Left cardiac atrium (tissue), 4 donors: Measurements from ENCODE around the gene RAB3C. TPM values are rescaled to one million over a fixed set of nuclear protein-coding genes. Genes with fewer than 3 reads are reported as not detected.

Experiments used
- ATAC-seq, 2 donors: fragments of 200-7000 bp; cut with Tn5 transposase; one replicate each; pipeline ENCODE4 v1.9.1; 2020; ENCODE audit warnings: mild to moderate bottlenecking in 2 of 2, moderate library complexity in 2 of 2
- DNase-seq: peaks from one replicate; pipeline ENCODE4 v3.0.0-alpha.2; 2020
- intact Hi-C, 2 donors: fragments of 100-400 bp; cut with DNase I; formaldehyde crosslinking; loops; one replicate each; pipeline versions ENCODE4 v1.14.1 to v1.15.1; 2022 to 2023
- total RNA-seq, 2 donors: library from RNA; stranded (reverse); fragmentation: NEBNext Ultra II Directional; extraction: Animal tissue kit (Norgen Biotek cat#: 25700); gene quantifications; one replicate each; pipeline ENCODE4 v1.2.1, GENCODE V29; 2021
- donor health status: DM: no; HTN: yes; CAD: no.
- donor health status: DM: no; HTN: yes; CAD: no; lungs with severe emphysema.
- donor health status: DM: yes; HTN: yes; CAD: no.
- donor health status: Dilated cardiomyopathy.

Gene RAB3C
- total RNA-seq, 2 donors from 2014 or later = 1.3 to 1.9 TPM

GRCh38 chr5:58711965-58712364 lies 129.1 kb downstream of the RAB3C start:
- ATAC-seq = no peak
- intact Hi-C loops = no loop called here
- DNase-seq = no peak

GRCh38 chr5:58714046-58714445 lies 131.2 kb downstream of the RAB3C start:
- ATAC-seq (no peak), DNase-seq (no peak)
- intact Hi-C loops = no loop called here

GRCh38 chr5:58715997-58716656 lies 133.3 kb downstream of the RAB3C start:
- intact Hi-C loops = loop anchor here in 1 of 2 donors (5.0 kb wide), 1 partner anchor 214 kb away; no protein-coding TSS in a partner anchor
- DNase-seq (no peak), ATAC-seq (no peak)

- no peak for DNase-seq
- ATAC-seq = no peak
- intact Hi-C loops = loop anchor here in 1 of 2 donors (5.0 kb wide), 1 partner anchor 214 kb away; no protein-coding TSS in a partner anchor
Observed at GRCh38 chr5:58716713-58717112, 133.8 kb downstream of the RAB3C start.

- intact Hi-C loops = loop anchor here in 1 of 2 donors (5.0 kb wide), 1 partner anchor 215 kb away; no protein-coding TSS in a partner anchor
- no peak for DNase-seq
- ATAC-seq = no peak
Observed at GRCh38 chr5:58717303-58718007, 134.6 kb downstream of the RAB3C start.

GRCh38 chr5:58718269-58718978 lies 135.5 kb downstream of the RAB3C start:
- intact Hi-C loops = loop anchor here in 1 of 2 donors (5.0 kb wide), 1 partner anchor 216 kb away; no protein-coding TSS in a partner anchor
- ATAC-seq (no peak), DNase-seq (no peak)

- intact Hi-C loops = no loop called here
- ATAC-seq = no peak
- DNase-seq = no peak
Observed at GRCh38 chr5:58722160-58722559, 139.3 kb downstream of the RAB3C start.

GRCh38 chr5:58724992-58725391 lies 142.1 kb downstream of the RAB3C start:
- DNase-seq = no peak
- intact Hi-C loops = no loop called here
- no peak for ATAC-seq

GRCh38 chr5:58731641-58732040 lies 148.8 kb downstream of the RAB3C start:
- intact Hi-C loops = no loop called here
- ATAC-seq = no peak
- no peak for DNase-seq

GRCh38 chr5:58735637-58736036 lies 152.8 kb downstream of the RAB3C start:
- intact Hi-C loops = no loop called here
- no peak for ATAC-seq
- no peak for DNase-seq

GRCh38 chr5:58736214-58736613 lies 153.3 kb downstream of the RAB3C start:
- no peak for DNase-seq
- intact Hi-C loops = no loop called here
- ATAC-seq = no peak

GRCh38 chr5:58737671-58738070 lies 154.8 kb downstream of the RAB3C start:
- no peak for ATAC-seq
- DNase-seq = no peak
- intact Hi-C loops = no loop called here

- ATAC-seq (no peak), DNase-seq (no peak)
- intact Hi-C loops = no loop called here
Observed at GRCh38 chr5:58738336-58738735, 155.5 kb downstream of the RAB3C start.

- intact Hi-C loops = no loop called here
- ATAC-seq = no peak
- no peak for DNase-seq
Observed at GRCh38 chr5:58739051-58739450, 156.2 kb downstream of the RAB3C start.

- no peak for DNase-seq
- intact Hi-C loops = no loop called here
- no peak for ATAC-seq
Observed at GRCh38 chr5:58740956-58741355, 158.1 kb downstream of the RAB3C start.

GRCh38 chr5:58745350-58745749 lies 162.5 kb downstream of the RAB3C start:
- ATAC-seq = no peak
- DNase-seq = no peak
- intact Hi-C loops = no loop called here

- intact Hi-C loops = no loop called here
Observed at GRCh38 chr5:58746321-58746720, 163.4 kb downstream of the RAB3C start.

GRCh38 chr5:58750036-58750435 lies 167.2 kb downstream of the RAB3C start:
- no peak for ATAC-seq
- DNase-seq = no peak
- intact Hi-C loops = no loop called here

More at GRCh38 chr5:58746321-58746720, 163.4 kb downstream of the RAB3C start:
- ATAC-seq = no peak
- no peak for DNase-seq

- DNase-seq (no peak), ATAC-seq (peak in 1 of 2 donors; percentile 54)
- intact Hi-C loops = no loop called here
Observed at GRCh38 chr5:58751222-58751837, 168.5 kb downstream of the RAB3C start.

GRCh38 chr5:58752104-58752503 lies 169.2 kb downstream of the RAB3C start:
- no peak for DNase-seq
- ATAC-seq = no peak
- intact Hi-C loops = no loop called here
